Right lobe of liver (tissue), 6 donors: ENCODE data around the gene BEST1. TPM values are rescaled to one million over a fixed set of nuclear protein-coding genes. Genes with fewer than 3 reads are reported as not detected.
"Not testable (repeated sequence)": the region's sequence is repeated elsewhere in the genome, so short reads cannot be mapped to it uniquely, and the experiment has no call there.

Experiments
- ATAC-seq, 4 donors: fragments of 200-7000 bp; cut with Tn5 transposase; one replicate each; pipeline ENCODE4 v1.9.1; 2020; ENCODE audit warnings: mild to moderate bottlenecking in 4 of 4, moderate library complexity in 4 of 4
- DNase-seq, 3 donors: peaks; one replicate each; pipeline ENCODE4 v3.0.0-alpha.2; 2020
- H3K27ac ChIP-seq, 3 donors: fragments of 200-600 bp; one replicate each; pipeline ENCODE4 v1.8.0; 2022
- H3K27me3 ChIP-seq, 2 donors: fragments of 200-600 bp; one replicate each; pipeline ENCODE4 v1.8.0; 2022
- H3K36me3 ChIP-seq, 4 donors: fragments of 200-600 bp; sonication (generic) in 1 of 4; one replicate each; pipeline versions ENCODE4 v1.5.1 to v1.8.0; 2017 to 2022; ENCODE audit warnings: control low read depth in 1 of 4
- H3K4me1 ChIP-seq, 4 donors: fragments of 200-600 bp; sonication (generic) in 1 of 4; one replicate each; pipeline versions ENCODE4 v1.5.1 to v1.8.0; 2017 to 2022; ENCODE audit warnings: control low read depth in 1 of 4
- H3K4me3 ChIP-seq, 3 donors: fragments of 200-600 bp; one replicate each; pipeline ENCODE4 v1.8.0; 2022
- H3K9me3 ChIP-seq, 4 donors: fragments of 200-600 bp; sonication (generic) in 1 of 4; one replicate each; pipeline versions ENCODE4 v1.5.1 to v1.8.0; 2017 to 2022; ENCODE audit warnings: control low read depth in 1 of 4
- POLR2A ChIP-seq: fragments of 450-650 bp; IDR thresholded peaks from one replicate; pipeline ENCODE4 v1.6.1; 2017; ENCODE audit warnings: antibody characterized with exemption, mild to moderate bottlenecking
- WGBS: methylation state at CpG from one replicate; pipeline ENCODE4 v1.1.6; 2018; ENCODE audit warnings: low coverage, low lambda C conversion rate; ENCODE audit not compliant: insufficient coverage; ENCODE audit errors: missing lambda C conversion rate; 5-methylcytosine and 5-hydroxymethylcytosine counted together
- intact Hi-C, 2 donors: fragments of 100-400 bp; cut with DNase I; formaldehyde crosslinking; loops; one replicate each; pipeline versions ENCODE4 v1.11.2 to v1.14.1; 2022
- total RNA-seq, 6 experiments: library from RNA; depleted of rRNA in 2 of 6; stranded (reverse); fragments of >200 nt in 2 of 6; fragmentation: NEBNext Ultra II Directional in 3 of 6; extraction: Animal tissue kit (Norgen Biotek cat#: 25700) in 3 of 6; gene quantifications; one replicate each; pipeline versions ENCODE4 v1.1.0 to v1.2.4, GENCODE V29; 2016 to 2023
- TF ChIP-seq, protein P1 (sequence below), 4 donors: fragments of 200-600 bp in 3 of 4; fragments of 450-650 bp in 1 of 4; IDR thresholded peaks; one replicate each; pipeline versions ENCODE4 v1.5.1 to v1.8.0; 2016 to 2022; ENCODE audit warnings: antibody characterized with exemption in 4 of 4, mild to moderate bottlenecking in 2 of 4
- donor health status: DM: no; HTN: yes; CAD: no.
- donor health status: DM: no; HTN: no; CAD: no.
- donor health status: DM: no; HTN: no; CAD: no.
- donor health status: DM: no; HTN: yes; CAD: no.
- donor health status: DM: no; HTN: yes; CAD: no.

The BEST1 gene
- total RNA-seq, 6 experiments from 2014 or later, result 0.55 to 2.3 (median 0.91) TPM

DNA sequence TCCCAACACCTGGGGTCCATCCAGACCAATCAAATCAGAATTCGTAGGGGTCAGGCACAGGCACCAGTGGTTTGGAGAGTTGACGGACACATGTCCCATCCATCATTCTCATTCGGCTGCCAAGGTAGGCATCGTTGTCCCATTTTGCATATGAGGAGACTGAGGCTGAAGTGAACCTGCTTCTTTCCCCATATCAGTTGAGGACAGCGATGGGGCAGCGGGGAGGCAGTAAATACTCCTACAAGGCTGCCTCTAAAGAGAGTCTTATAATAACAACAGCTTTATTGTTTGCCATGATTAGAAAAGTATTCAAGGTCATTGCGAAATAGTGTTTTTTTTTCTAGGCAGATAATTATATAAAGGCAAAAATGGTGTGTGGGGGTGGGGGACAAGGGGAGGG is 1.6 kb upstream of the BEST1 start:
- TF ChIP-seq, protein P1, sequence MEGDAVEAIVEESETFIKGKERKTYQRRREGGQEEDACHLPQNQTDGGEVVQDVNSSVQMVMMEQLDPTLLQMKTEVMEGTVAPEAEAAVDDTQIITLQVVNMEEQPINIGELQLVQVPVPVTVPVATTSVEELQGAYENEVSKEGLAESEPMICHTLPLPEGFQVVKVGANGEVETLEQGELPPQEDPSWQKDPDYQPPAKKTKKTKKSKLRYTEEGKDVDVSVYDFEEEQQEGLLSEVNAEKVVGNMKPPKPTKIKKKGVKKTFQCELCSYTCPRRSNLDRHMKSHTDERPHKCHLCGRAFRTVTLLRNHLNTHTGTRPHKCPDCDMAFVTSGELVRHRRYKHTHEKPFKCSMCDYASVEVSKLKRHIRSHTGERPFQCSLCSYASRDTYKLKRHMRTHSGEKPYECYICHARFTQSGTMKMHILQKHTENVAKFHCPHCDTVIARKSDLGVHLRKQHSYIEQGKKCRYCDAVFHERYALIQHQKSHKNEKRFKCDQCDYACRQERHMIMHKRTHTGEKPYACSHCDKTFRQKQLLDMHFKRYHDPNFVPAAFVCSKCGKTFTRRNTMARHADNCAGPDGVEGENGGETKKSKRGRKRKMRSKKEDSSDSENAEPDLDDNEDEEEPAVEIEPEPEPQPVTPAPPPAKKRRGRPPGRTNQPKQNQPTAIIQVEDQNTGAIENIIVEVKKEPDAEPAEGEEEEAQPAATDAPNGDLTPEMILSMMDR (IDR thresholded peaks at IDR 0.05), result no peak
- no peak for TF ChIP-seq POLR2A
- no peaks in the 10 kb centered on the region for H3K27me3 ChIP-seq
- no peaks in the 10 kb centered on the region for H3K36me3 ChIP-seq
- ATAC-seq (no peak), DNase-seq (no peak)
- 76% methylated on average over 7 of the region's 7 CpGs for WGBS
- H3K27ac ChIP-seq, result no peak overlapping the region
- no peaks in the 10 kb centered on the region for H3K9me3 ChIP-seq
- H3K4me1 ChIP-seq, result peaks cover 0 to 4% (median 0%) of the 10 kb centered on the region in 4 donors
- intact Hi-C loops, result loop anchor here (5.0 to 10.0 kb wide), 2 partner anchors 51 to 154 kb away; partner anchors contain the start of genes FEN1 (in 1 of the 2) and TMEM258 (in 1 of the 2)
- no peak overlapping the region for H3K4me3 ChIP-seq

DNA sequence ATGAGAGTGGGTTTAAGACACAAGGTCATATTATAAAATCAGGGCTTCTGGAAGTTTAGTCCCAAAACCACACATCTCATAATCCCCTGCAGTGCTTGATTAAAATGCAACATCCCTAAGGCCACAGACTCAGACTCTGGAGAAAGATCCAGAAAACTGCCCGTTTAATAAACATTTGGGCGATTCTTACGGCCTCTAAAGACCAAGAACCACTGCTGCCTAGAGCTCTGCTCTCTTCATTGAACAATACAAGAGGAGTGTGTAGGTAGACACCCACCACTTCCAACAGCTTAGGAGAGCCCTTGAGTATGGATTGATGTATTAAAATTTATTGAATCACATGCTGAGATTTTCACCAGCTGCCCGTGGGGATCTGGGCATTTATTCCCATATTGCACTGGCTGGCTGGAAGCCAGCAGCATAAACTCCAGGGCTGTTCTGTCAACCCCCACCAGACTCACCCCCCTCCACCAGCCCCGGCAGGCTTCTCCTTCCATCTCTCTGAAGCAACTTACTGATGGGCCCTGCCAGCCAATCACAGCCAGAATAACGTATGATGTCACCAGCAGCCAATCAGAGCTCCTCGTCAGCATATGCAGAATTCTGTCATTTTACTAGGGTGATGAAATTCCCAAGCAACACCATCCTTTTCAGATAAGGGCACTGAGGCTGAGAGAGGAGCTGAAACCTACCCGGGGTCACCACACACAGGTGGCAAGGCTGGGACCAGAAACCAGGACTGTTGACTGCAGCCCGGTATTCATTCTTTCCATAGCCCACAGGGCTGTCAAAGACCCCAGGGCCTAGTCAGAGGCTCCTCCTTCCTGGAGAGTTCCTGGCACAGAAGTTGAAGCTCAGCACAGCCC is 749 bp upstream of the BEST1 start:
- 39% methylated on average over 7 of the region's 9 CpGs for WGBS
- Histone ChIP-seq H3K27me3 (no peaks in the 10 kb centered on the region), H3K9me3 (no peaks in the 10 kb centered on the region), H3K36me3 (no peaks in the 10 kb centered on the region), H3K27ac (no peak overlapping the region), H3K4me1 (peaks cover 0 to 4% (median 0%) of the 10 kb centered on the region in 4 donors), H3K4me3 (no peak overlapping the region)
- DNase-seq (peak in 1 of 3 donors; percentile 43), ATAC-seq (peak in 3 of 4 donors; percentile 35 to 57 (median 57))
- intact Hi-C loops, result loop anchor here (5.0 to 10.0 kb wide), 2 partner anchors 52 to 155 kb away; partner anchors contain the start of genes FEN1 (in 1 of the 2) and TMEM258 (in 1 of the 2)
- TF ChIP-seq, protein P1 (IDR thresholded peaks at IDR 0.05), result no peak
- TF ChIP-seq POLR2A, result peak; percentile 22

DNA sequence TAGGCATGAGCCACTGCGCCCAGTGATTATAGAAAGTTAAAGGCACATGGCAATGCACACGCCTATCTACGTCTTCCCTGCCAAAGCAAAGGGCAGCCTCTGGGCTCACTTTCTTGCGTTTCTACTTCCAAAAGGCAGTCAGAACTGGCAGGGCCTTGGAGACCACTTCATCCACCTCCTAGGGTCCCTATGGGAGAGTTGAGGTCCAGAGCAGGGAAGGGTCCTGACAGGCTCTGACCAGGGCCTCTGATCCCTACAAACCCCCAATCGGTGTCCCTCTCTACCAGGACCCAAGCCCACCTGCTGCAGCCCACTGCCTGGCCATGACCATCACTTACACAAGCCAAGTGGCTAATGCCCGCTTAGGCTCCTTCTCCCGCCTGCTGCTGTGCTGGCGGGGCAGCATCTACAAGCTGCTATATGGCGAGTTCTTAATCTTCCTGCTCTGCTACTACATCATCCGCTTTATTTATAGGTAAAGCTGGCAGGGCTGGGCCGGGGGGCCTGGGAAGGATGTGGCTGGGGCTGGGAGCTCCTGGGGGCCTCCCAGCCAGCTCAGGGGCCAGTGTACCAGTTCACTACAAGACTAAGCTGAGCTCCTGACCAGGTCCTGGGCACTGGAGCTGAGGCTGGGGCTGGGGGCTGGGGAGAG is 1.5 kb downstream of the BEST1 start:
- Histone ChIP-seq H3K9me3 (no peaks in the 10 kb centered on the region), H3K27me3 (no peaks in the 10 kb centered on the region), H3K4me1 (peaks cover 0 to 10% (median 0%) of the 10 kb centered on the region in 4 donors), H3K27ac (no peak overlapping the region), H3K4me3 (no peak overlapping the region), H3K36me3 (no peaks in the 10 kb centered on the region)
- no CpG with 5 or more reads among the region's 11 CpGs for WGBS
- no peak for DNase-seq
- TF ChIP-seq, protein P1 (IDR thresholded peaks at IDR 0.05), result no peak
- no peak for TF ChIP-seq POLR2A
- no peak for ATAC-seq
- intact Hi-C loops, result no loop called here

DNA sequence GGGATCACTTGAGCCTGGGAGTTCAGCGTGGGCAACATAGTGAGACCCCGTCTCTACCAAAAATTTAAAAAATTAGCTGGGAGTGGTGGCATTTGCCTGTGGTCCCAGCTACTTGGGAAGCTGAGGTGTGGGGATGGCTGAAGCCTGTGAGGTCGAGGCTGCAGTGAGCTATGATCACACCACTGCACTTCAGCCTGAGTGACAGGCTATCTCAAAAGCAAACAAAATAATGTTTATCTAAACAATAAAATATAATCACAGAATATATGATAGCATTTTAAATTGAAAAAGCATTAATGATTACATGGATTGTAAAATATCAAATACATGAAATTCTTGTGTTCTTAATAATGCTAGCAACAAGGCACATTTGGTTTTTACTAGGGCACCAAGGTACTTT is 2.7 kb downstream of the BEST1 start:
- no peak for TF ChIP-seq POLR2A
- TF ChIP-seq, protein P1 (IDR thresholded peaks at IDR 0.05), result no peak
- H3K27me3 ChIP-seq, result no peaks in the 10 kb centered on the region
- H3K36me3 ChIP-seq, result no peaks in the 10 kb centered on the region
- intact Hi-C loops, result no loop called here
- peaks cover 0 to 6% (median 0%) of the 10 kb centered on the region in 4 donors for H3K4me1 ChIP-seq
- H3K27ac ChIP-seq, result no peak overlapping the region
- H3K4me3 ChIP-seq, result no peak overlapping the region
- no peaks in the 10 kb centered on the region for H3K9me3 ChIP-seq
- DNase-seq (no peak), ATAC-seq (no peak)
- WGBS, result 57% methylated on average over 2 of the region's 3 CpGs

DNA sequence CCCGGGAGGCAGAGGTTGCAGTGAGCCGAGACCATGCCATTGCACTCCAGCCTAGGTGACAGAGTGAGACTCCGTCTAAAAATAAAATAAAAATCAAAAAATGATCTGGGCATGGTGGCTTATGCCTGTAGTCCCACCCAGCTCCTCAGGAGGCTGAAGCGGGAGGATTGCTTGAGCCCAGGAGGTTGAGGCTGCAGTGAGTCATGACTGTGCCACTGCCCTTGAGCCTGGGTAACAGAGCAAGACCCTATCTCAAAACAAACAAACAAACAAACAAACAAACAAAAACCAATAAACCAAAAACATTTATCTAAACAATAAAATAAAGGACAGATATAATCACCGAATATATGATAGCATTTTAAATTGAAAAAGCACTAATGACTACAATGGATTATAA is 3.5 kb downstream of the BEST1 start:
- intact Hi-C loops, result not testable (repeated sequence)
- 77% methylated on average over 5 of the region's 5 CpGs for WGBS

More for the DNA sequence above, 3.5 kb downstream of the BEST1 start:
- H3K9me3 ChIP-seq, H3K4me1 ChIP-seq, H3K36me3 ChIP-seq, H3K27me3 ChIP-seq, ATAC-seq, H3K4me3 ChIP-seq, H3K27ac ChIP-seq, DNase-seq: not testable (repeated sequence)
